ENCODE results near the gene C6orf136.
"Not testable (repeated sequence)": the region's sequence is repeated elsewhere in the genome, so short reads cannot be mapped to it uniquely, and the experiment has no call there.

The C6orf136 gene

DNA sequence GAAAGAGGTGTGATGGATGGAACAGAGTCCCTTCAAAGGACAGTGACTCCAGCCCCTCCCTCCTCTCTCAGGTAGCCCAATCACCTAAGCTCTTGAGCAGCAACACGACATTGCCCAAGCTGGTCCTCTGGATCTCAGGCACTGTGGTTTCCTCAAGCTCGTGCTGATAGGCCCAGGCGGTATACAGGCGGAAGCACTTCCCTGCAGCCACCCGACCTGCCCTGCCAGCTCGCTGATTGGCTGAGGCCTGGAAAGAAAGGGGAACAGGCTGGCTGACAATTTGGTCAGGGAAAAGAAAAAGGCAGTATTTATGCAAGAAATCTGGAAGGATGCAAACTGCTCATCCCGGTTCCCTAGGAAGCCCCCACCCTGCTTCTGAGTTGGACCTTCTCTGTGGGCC is 9.6 kb downstream of the C6orf136 start:
- DNase-seq (ENCODE audit: low read depth in 2 of 2), result no peak

DNA sequence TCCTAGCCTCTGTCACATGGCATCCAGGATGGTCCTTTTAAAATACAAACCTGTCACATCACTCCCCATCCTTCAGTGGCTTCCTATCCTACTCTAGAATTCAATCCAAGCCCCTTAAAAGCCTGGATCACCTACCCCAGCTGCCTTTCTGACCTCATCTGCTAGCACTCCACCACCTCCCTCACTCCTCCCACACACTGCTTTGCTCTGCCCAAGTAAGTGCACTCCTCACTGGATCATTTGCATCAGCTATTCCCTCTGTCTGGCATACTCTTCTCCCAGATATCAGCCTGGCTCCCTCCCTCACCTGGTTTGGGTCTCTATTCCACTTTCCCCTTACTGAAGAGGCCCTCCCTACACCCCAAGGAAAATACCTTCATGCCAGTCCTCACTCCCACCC is 10.5 kb downstream of the C6orf136 start:
- DNase-seq (ENCODE audit: low read depth in 2 of 2), result no peak

DNA sequence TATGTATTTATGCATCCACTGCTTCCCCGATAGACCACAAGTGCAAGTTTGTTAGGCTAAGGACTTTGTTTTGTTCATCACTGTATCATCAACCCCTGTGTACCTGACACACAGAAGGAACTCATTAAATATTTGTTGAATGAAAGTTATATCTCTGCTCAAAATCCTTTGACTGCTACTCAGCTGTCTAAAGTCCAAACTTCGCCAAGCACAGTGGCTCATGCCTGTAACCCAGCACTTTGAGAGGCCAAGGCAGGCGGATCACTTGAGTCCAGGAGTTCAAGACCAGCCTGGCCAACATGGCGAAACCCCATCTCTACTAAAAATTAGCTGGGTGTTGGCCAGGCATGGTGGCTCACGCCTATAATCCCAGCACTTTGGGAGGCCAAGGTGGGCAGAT is 11.0 kb downstream of the C6orf136 start:
- not testable (repeated sequence) for DNase-seq (ENCODE audit: low read depth in 2 of 2)

DNA sequence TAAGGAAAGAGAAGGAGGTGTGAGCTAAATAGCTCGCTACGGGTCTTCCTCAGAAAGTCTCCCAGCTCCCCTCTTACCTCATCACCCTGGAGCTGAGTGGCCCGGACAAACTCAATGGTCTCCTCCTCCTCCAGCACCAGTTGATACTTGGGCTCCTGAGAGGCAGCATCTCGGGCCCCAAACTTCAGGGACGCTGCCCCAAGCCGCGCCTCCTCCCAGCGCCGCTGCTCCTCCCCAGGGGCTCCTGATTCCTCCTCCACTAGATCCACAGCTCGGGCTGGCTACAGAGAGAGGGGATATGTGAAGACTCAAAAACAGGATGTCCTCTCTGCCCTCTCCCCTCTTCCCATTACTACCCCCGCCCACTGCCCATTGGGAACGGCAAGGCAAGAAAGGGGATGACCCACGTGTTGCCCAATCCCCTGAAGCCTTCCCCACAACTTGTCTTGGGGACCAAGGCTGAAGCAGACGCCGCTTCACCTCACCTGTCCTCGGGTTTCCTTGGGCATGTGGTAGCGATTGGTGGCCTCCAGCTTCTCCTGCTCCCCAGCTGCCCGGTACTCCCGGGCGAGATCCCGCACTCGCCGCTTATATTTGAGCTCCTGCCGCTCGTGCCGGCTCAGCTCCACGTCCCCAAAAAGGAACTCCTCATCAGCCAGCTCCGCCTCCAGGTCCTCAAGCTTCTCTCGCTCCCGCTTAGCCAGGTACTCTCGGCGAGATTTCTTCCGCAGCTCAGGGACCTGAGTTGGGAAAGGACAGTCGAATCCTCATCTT is 18.2 kb downstream of the C6orf136 start:
- no peak for DNase-seq (ENCODE audit: low read depth in 2 of 2)

DNA sequence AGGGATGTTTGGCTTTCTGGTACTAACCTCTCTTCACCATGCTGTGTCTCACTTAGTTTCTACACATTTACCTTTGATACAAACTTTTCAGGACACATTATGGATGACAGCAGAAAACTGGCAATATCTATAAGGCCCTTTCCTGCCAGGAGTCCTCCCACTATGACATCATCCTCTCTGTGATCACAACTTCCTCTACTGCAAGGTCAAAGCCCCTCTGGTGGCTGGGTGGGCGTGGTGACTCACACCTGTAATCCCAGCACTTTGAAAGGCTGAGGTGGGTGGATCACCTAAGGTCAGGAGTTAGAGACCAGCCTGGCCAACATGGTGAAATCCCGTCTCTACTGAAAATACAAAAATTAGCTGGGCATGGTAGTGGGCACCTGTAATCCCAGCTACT is 19.4 kb downstream of the C6orf136 start:
- DNase-seq (ENCODE audit: low read depth in 2 of 2), result not testable (repeated sequence)

GRCh38 chr6:30670760-30671527 is 24.0 kb downstream of the C6orf136 start:
- no peak for DNase-seq (ENCODE audit: low read depth in 2 of 2)

- DNase-seq (ENCODE audit: low read depth in 2 of 2), result peak; percentile 80 to 81
These were observed 25.7 kb downstream of the C6orf136 start, which contains the start of gene DHX16 for GRCh38 chr6:30672445-30673253. DHX16 (minus strand) TSS chr6:30673006; CDS start chr6:30672841, 165 bp downstream.

DNA sequence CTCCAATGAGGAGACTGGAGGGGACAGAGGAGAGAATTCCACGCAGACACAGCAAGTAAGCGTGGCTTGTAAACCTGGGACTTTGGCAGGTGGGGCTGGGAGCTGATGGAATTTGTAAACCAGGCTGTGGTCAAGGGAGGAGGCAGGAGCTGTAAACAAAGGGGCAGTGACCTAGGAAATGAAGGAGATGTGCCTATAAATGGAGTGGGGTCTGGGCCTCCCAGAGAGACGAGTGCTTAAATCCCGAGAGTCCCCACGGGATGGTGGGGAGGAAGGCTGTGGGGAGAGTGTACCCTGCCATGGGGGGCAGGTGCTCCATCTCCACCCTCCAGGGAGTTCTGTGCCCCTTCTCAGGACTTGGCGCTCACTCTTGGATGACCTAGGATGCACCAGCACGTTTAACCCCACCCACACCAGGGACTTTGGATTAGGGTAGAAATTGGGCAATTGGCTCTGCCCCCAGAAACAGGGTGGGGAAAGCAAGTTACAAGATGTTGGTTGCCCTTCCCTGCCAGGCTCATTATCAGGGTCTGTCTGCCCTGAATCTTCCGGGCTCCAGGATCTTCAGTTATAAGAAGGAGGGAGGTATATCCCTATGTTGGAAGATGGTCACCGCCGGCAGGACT is 29.8 kb downstream of the C6orf136 start:
- no peak for DNase-seq (ENCODE audit: low read depth in 2 of 2)

GRCh38 chr6:30678964-30679726 is 32.2 kb downstream of the C6orf136 start:
- DNase-seq (ENCODE audit: low read depth in 2 of 2), result peak; percentile 82 to 88

GRCh38 chr6:30679765-30680535 is 33.0 kb downstream of the C6orf136 start:
- no peak for DNase-seq (ENCODE audit: low read depth in 2 of 2)

DNA sequence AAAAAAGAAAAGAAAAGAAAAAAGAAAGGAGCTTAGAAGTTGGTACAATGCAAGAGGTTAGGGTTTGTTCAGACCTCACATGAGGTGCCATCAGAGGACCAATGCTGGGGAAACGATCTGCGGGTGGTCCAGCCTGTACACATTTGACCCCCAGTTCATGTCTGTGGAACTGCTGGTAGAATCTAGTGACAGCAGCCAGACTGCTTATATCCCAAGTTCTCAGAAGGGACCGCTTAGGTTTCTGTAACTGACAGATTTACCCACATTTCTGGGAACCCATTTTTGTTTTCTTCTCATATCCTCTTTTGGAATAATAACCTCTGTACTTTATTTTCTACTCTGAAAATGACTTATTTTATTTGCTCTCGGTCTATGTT is 34.8 kb downstream of the C6orf136 start:
- no peak for DNase-seq (ENCODE audit: low read depth in 2 of 2)

GRCh38 chr6:30682143-30683117 is 35.5 kb downstream of the C6orf136 start:
- DNase-seq (ENCODE audit: low read depth in 2 of 2), result peak; percentile 75 to 76

GRCh38 chr6:30683183-30683979 is 36.4 kb downstream of the C6orf136 start:
- no peak for DNase-seq (ENCODE audit: low read depth in 2 of 2)

DNA sequence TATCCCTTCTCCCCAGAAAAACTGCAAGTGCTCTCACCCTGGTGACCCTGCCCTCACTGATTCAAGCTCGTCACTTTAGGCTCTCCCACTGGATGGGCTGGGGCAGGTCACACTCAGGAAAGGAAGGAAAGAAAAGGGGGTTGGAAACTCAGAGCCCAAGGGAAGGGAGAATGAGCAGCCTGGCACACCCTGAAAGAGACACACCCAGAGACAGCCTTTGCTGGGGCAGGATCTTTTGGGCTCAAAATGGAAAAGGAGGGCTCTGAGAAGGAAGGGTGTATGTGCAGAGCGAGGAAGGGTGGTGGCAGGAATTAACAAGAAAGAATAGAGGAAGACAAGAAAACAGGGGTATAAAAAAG is 37.0 kb downstream of the C6orf136 start:
- no peak for DNase-seq (ENCODE audit: low read depth in 2 of 2)

DNA sequence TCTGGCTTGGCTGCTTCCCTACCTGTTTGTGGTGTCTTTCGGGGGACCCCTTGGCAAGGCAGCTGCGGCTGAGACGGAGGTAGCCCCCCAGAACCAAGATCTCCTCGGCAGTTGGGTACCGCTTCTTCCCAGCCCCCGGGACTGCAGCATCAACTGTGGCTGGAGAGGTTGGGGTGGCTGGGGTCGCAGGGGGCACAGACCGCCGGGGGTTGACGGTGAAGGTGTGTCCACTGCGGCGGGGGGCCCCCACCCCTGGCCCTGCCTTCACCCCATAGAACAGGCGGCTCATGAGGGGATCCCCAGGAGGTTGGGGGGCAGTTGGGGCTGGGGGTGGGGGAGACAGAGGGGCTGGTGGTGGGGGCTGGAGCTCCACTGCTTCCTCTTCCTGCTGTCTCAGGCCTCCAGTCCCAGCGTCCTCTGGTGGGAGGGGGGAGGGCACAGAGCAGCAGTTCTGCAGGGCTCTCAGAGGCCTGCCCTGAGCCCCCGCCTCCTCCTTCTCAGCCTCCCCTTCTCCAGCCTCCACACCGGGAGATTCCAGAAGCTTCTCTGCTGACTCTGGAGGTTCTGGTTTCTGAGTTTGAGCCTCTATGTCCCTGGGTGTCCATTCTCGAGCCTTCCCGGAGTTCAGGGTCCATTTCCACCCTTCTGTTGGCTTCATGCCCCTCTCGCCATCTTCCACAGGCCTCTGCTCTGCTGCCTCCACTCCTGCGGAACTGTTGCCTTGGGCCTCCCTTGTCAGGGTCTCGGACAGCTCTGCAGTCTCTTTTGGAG is 37.6 kb downstream of the C6orf136 start:
- peak in 1 of 2 donors; percentile 17 for DNase-seq (ENCODE audit: low read depth in 2 of 2)

- DNase-seq (ENCODE audit: low read depth in 2 of 2), result no peak
These were observed 38.5 kb downstream of the C6orf136 start for GRCh38 chr6:30685157-30686008.

Data from stimulated activated CD8-positive, alpha-beta memory T cell treated with anti-CD3 and anti-CD28 coated beads, Interleukin-2, amount 100 ng/mL, for 1 hour (primary cell).